GM12878 (cell line): ENCODE results near the gene YEATS4. TPM values are rescaled to one million over a fixed set of nuclear protein-coding genes. Genes with fewer than 3 reads are reported as not detected.

Experiments used
- ATAC-seq: fragments of 200-7000 bp; cut with Tn5 transposase; 3 replicates; pipeline ENCODE4 v1.9.1; 2020; ENCODE audit warnings: mild to moderate bottlenecking, moderate library complexity
- BruUV-seq: library from RNA; stranded (reverse); fragments of 400-500 nt; replicated peaks from 2 replicates; lab custom pipeline; 2021; lab: Mats Ljungman, UMichigan
- CTCF ChIA-PET: fragments of 300-600 bp; sonication (Branson Sonifier 250); formaldehyde crosslinking; extraction: SDS; loops from one replicate; lab custom pipeline; 2021; ENCODE audit warnings: inconsistent platforms; lab: Yijun Ruan, JAX
- POLR2A ChIA-PET: fragments of 350-600 bp; formaldehyde crosslinking; extraction: SDS; loops from one replicate; lab custom pipeline; 2021; ENCODE audit warnings: inconsistent platforms; lab: Charles Lee
- RAD21 ChIA-PET: fragments of 300-600 bp; sonication (Branson Sonifier 250); formaldehyde crosslinking; loops from one replicate; lab custom pipeline; 2023; ENCODE audit warnings: antibody characterized with exemption; ENCODE audit not compliant: unreplicated experiment; lab: Charles Lee
- SMC1A ChIA-PET: fragments of 300-600 bp; sonication (Branson Sonifier 250); formaldehyde crosslinking; loops from one replicate; lab custom pipeline; 2023; ENCODE audit not compliant: unreplicated experiment, uncharacterized antibody; lab: Charles Lee
- DNase-seq: peaks from one replicate; pipeline ENCODE4 v3.0.0-alpha.2; 2011; ENCODE audit warnings: low read depth, low spot score
- FAIRE-seq: peaks from 3 replicates; lab custom pipeline; 2011; peaks lifted over from hg19 to GRCh38; lab: Jason Lieb, UNC
- H2AFZ ChIP-seq: 2 replicates; pipeline ENCODE4 v1.6.0; 2011; ENCODE audit warnings: low read depth, low read length, control low read depth; ENCODE audit not compliant: control insufficient read depth
- H3K27ac ChIP-seq: 2 replicates; pipeline ENCODE4 v1.5.1; 2011; ENCODE audit warnings: control low read depth; ENCODE audit not compliant: control insufficient read depth, insufficient read depth
- H3K27me3 ChIP-seq, 2 experiments: replicated peaks in 1 of 2; 2 replicates each; pipeline versions ENCODE4 v1.6.0 to v1.6.1; 2011; ENCODE audit warnings: low read length in 1 of 2; ENCODE audit not compliant: control insufficient read depth in 2 of 2, insufficient read depth in 2 of 2
- H3K36me3 ChIP-seq, 2 experiments: 2 replicates each; pipeline ENCODE4 v1.5.1; 2011; ENCODE audit warnings: low read length in 1 of 2; ENCODE audit not compliant: control insufficient read depth in 2 of 2, insufficient read depth in 2 of 2
- H3K4me1 ChIP-seq: 2 replicates; pipeline ENCODE4 v1.6.1; 2011; ENCODE audit warnings: mild to moderate bottlenecking, low read length, moderate library complexity, mixed read lengths; ENCODE audit not compliant: control insufficient read depth, insufficient read depth
- H3K4me2 ChIP-seq: 2 replicates; pipeline ENCODE4 v1.6.0; 2011; ENCODE audit warnings: control low read depth; ENCODE audit not compliant: control insufficient read depth, insufficient read depth
- H3K4me3 ChIP-seq: fragments of 200-600 bp; sonication (generic); 2 replicates; pipeline ENCODE4 v1.5.1; 2016
- H3K79me2 ChIP-seq: 2 replicates; pipeline ENCODE4 v1.6.0; 2011; ENCODE audit warnings: low read length; ENCODE audit not compliant: control insufficient read depth, insufficient read depth
- H3K9ac ChIP-seq: 2 replicates; pipeline ENCODE4 v1.8.0; 2011; ENCODE audit warnings: low read length, control low read depth, mixed read lengths; ENCODE audit not compliant: control insufficient read depth, insufficient read depth
- H3K9me3 ChIP-seq: replicated peaks from 3 replicates; pipeline ENCODE4 v1.5.1; 2011; ENCODE audit warnings: mild to moderate bottlenecking, low read length; ENCODE audit not compliant: control insufficient read depth, insufficient read depth
- H4K20me1 ChIP-seq: 2 replicates; pipeline ENCODE4 v1.6.0; 2011; ENCODE audit not compliant: control insufficient read depth, insufficient read depth
- CHD1 ChIP-seq: IDR thresholded peaks from 2 replicates; pipeline ENCODE4 v1.6.1; 2012; ENCODE audit warnings: low read depth, low read length, improper control_type of control experiment
- CHD4 ChIP-seq: fragments of 200-600 bp; sonication (generic); IDR thresholded peaks from 2 replicates; pipeline ENCODE4 v1.6.1; 2016; ENCODE audit warnings: mild to moderate bottlenecking
- CREM ChIP-seq: IDR thresholded peaks from 2 replicates; pipeline ENCODE4 v1.6.1; 2014; ENCODE audit warnings: antibody characterized with exemption, low read depth
- EGR1 ChIP-seq, 2 experiments: IDR thresholded peaks; 1 replicate in 1 of 2; 2 replicates in 1 of 2; pipeline ENCODE4 v1.6.1; 2011 to 2012; ENCODE audit warnings: low read depth in 2 of 2, low read length in 2 of 2, borderline replicate concordance in 1 of 2, mild to moderate bottlenecking in 1 of 2, moderate library complexity in 1 of 2
- GABPA ChIP-seq: IDR thresholded peaks from 2 replicates; pipeline ENCODE4 v1.6.1; 2014; ENCODE audit warnings: antibody characterized with exemption, low read depth, mild to moderate bottlenecking, inconsistent platforms
- HDAC2 ChIP-seq: fragments of 200-600 bp; sonication (generic); IDR thresholded peaks from 2 replicates; pipeline ENCODE4 v1.6.1; 2017
- HDGF ChIP-seq: fragments of 450-650 bp; IDR thresholded peaks from 2 replicates; pipeline ENCODE4 v1.6.1; 2016; ENCODE audit warnings: antibody characterized with exemption
- JUND ChIP-seq: IDR thresholded peaks from 2 replicates; pipeline ENCODE4 v1.6.1; 2012; ENCODE audit warnings: low read depth, mild to moderate bottlenecking, low read length, improper control_type of control experiment, moderate library complexity
- MEF2A ChIP-seq: IDR thresholded peaks from 2 replicates; pipeline ENCODE4 v1.6.1; 2011; ENCODE audit warnings: low read depth, mild to moderate bottlenecking, low read length, moderate library complexity; ENCODE audit not compliant: insufficient read depth
- MLLT1 ChIP-seq: fragments of 450-650 bp; IDR thresholded peaks from 2 replicates; pipeline ENCODE4 v1.6.1; 2016; ENCODE audit warnings: mild to moderate bottlenecking
- MTA2 ChIP-seq: fragments of 450-650 bp; IDR thresholded peaks from 2 replicates; pipeline ENCODE4 v1.6.1; 2016; ENCODE audit warnings: low read depth, mild to moderate bottlenecking, moderate library complexity
- MYC ChIP-seq: IDR thresholded peaks from 2 replicates; pipeline ENCODE4 v1.6.1; 2011; ENCODE audit warnings: mild to moderate bottlenecking, low read length, moderate library complexity, inconsistent platforms; ENCODE audit not compliant: insufficient read depth, insufficient replicate concordance, insufficient read length, severe bottlenecking
- NRF1 ChIP-seq: conservative IDR thresholded peaks from 2 replicates; pipeline ENCODE4 v1.6.1; 2011; ENCODE audit warnings: mild to moderate bottlenecking, low read depth, low read length, improper control_type of control experiment
- POLR2AphosphoS5 ChIP-seq: IDR thresholded peaks from 2 replicates; pipeline ENCODE4 v1.6.1; 2011; ENCODE audit warnings: mild to moderate bottlenecking, low read length, inconsistent platforms
- RAD21 ChIP-seq: IDR thresholded peaks from 2 replicates; pipeline ENCODE4 v1.6.1; 2011; ENCODE audit warnings: mild to moderate bottlenecking, low read depth, low read length, moderate library complexity; ENCODE audit not compliant: insufficient read depth
- SIX5 ChIP-seq: IDR thresholded peaks from 2 replicates; pipeline ENCODE4 v1.6.1; 2011; ENCODE audit warnings: mild to moderate bottlenecking, low read depth, low read length, moderate library complexity; ENCODE audit not compliant: severe bottlenecking
- WRNIP1 ChIP-seq: IDR thresholded peaks from 2 replicates; pipeline ENCODE4 v1.6.1; 2011; ENCODE audit warnings: low read depth, low read length, improper control_type of control experiment, borderline replicate concordance
- ZBED1 ChIP-seq: IDR thresholded peaks from 2 replicates; pipeline ENCODE4 v1.6.1; 2016; ENCODE audit warnings: borderline replicate concordance
- ZNF24 ChIP-seq: fragments of 450-650 bp; IDR thresholded peaks from 2 replicates; pipeline ENCODE4 v1.6.1; 2017; ENCODE audit warnings: antibody characterized with exemption, mild to moderate bottlenecking
- WGBS: methylation state at CpG from one replicate; pipeline ENCODE4 v1.1.6; 2016; ENCODE audit warnings: low lambda C conversion rate; ENCODE audit not compliant: insufficient replicate concordance, insufficient coverage; ENCODE audit errors: missing lambda C conversion rate; 5-methylcytosine and 5-hydroxymethylcytosine counted together
- in situ Hi-C: fragments of 300-500 bp; cut with MboI; formaldehyde crosslinking; loops from 9 replicates; pipeline ENCODE4 v1.14.3; 2018; ENCODE audit warnings: mixed read lengths
- intact Hi-C: fragments of 100-400 bp; cut with micrococcal nuclease; formaldehyde crosslinking; loops from one replicate; pipeline ENCODE4 v1.14.2; 2022; ENCODE audit not compliant: unreplicated experiment
- polyA plus RNA-seq, 11 experiments: library from polyadenylated mRNA; depleted of rRNA in 4 of 11; unstranded in 6 of 11; stranded (reverse) in 5 of 11; fragments of >200 nt; fragmentation: Nextera tagmentation in 4 of 11; fragmentation: Illumina TruSeq in 1 of 11; extraction: Ambion mirVana in 4 of 11; extraction: Trizol in 1 of 11; gene quantifications; 1 replicate in 1 of 11; 2 replicates in 10 of 11; pipeline versions ENCODE4 v1.2.1 to v1.2.3, GENCODE V29; 2011 to 2016; ENCODE audit warnings: inconsistent platforms in 2 of 11, missing spikeins in 2 of 11, low read depth in 1 of 11
- total RNA-seq, 4 experiments: library from RNA; depleted of rRNA in 3 of 4; stranded (reverse); fragments of >200 nt in 3 of 4; fragmentation: Illumina TruSeq in 1 of 4; extraction: Trizol in 1 of 4; gene quantifications; 2 replicates each; pipeline versions ENCODE4 v1.2.1 to v1.2.3, GENCODE V29; 2013 to 2021

Gene YEATS4
- total and polyA plus RNA-seq, 10 of the 15 experiments (the other 5 are each of a cell fraction or from before 2014, with no cell fraction given), result 23.8 to 45.4 (median 36.8) TPM

DNA sequence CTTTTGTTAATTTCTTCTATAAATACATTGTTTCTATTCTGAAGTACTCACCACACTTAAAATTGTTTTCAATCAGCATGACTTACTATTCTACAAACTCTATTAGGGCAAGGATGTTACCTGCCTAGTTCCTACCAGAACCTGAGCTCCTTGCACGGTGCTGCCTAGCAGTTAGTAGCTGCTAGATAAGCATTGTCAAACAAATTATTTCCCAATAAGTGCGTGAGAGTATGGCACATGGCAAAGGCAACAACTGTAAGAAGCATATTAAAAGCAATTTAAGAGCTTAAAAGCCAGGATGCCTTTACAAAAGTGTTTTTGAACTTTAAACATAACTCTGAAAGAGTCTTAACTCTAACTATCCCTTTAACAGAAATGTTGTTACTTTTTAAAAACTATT lies 19.5 kb upstream of the YEATS4 start:
- no peak overlapping the region for H3K9ac ChIP-seq
- BruUV-seq, result no TSS peak
- in situ Hi-C loops, result no loop called here
- ATAC-seq (no peak), FAIRE-seq (no peak), DNase-seq (no peak)
- ChIA-PET SMC1A (interaction anchor here (1.4 to 1.5 kb wide), 2 partner anchors 15 to 311 kb away, joined by 3 read pairs; no protein-coding TSS in a partner anchor), POLR2A (no interaction called here), CTCF (interaction anchor here (1.7 to 1.8 kb wide), 2 partner anchors 8 to 49 kb away, joined by 4 to 5 read pairs; partner anchors contain the start of gene LYZ), RAD21 (no interaction called here)
- H4K20me1 ChIP-seq, result no peaks in the 10 kb centered on the region
- H2AFZ ChIP-seq, result no peak overlapping the region
- no peak overlapping the region for H3K4me3 ChIP-seq
- no peaks in the 10 kb centered on the region for H3K9me3 ChIP-seq
- no peak overlapping the region for H3K4me2 ChIP-seq
- H3K27me3 ChIP-seq, result no peaks in the 10 kb centered on the region
- 50% methylated on average over 2 of the region's 2 CpGs for whole genome bisulfite sequencing
- no peaks in the 10 kb centered on the region for H3K36me3 ChIP-seq
- H3K27ac ChIP-seq, result no peak overlapping the region
- H3K4me1 ChIP-seq, result no peaks in the 10 kb centered on the region
- H3K79me2 ChIP-seq, result no peaks in the 10 kb centered on the region
- intact Hi-C loops, result loop anchor here (10.0 kb wide), 1 partner anchor 185 kb away; no protein-coding TSS in a partner anchor
- TF ChIP-seq CHD4 (no peak), CHD1 (no peak), MYC (no peak)

DNA sequence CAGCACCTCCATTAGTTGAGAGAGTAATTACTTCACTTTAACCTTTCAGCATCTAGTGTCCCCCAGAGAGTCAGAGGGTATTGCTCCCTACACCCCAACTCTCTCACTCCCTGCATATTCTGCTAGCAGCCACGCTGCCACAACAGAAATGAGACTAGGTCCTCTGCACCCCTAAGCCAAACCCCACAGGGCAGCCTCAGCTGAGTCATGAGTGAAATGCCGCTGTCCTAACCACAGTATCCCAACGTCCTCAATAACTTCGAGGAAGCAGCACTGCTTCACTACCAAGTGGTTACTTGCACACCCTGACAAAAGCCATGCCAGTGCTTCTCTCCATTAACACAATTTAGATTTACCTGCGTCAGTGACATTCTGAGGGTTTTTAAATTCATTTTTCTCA lies 18.2 kb upstream of the YEATS4 start:
- Histone ChIP-seq H2AFZ (no peak overlapping the region), H3K9me3 (no peaks in the 10 kb centered on the region), H3K4me1 (no peaks in the 10 kb centered on the region), H3K27ac (no peak overlapping the region), H3K4me2 (no peak overlapping the region), H3K36me3 (no peaks in the 10 kb centered on the region), H4K20me1 (no peaks in the 10 kb centered on the region), H3K27me3 (no peaks in the 10 kb centered on the region)
- SMC1A ChIA-PET, result no interaction called here
- in situ Hi-C loops, result no loop called here
- intact Hi-C loops, result no loop called here
- no TSS peak for BruUV-seq
- DNase-seq (no peak), ATAC-seq (no peak; the same call in 2 of the 3 replicates)
- RAD21 ChIA-PET, result no interaction called here
- CTCF ChIA-PET, result interaction anchor here (1.6 to 2.1 kb wide), 3 partner anchors 8 to 50 kb away, joined by 6 to 9 read pairs (median 8); no protein-coding TSS in a partner anchor
- no peak for TF ChIP-seq ZBED1
- no peak for TF ChIP-seq CHD1
- TF ChIP-seq POLR2AphosphoS5, result no peak
- no peak for TF ChIP-seq EGR1 (IDR thresholded peaks at IDR 0.05; ENCODE audit: borderline replicate concordance in 1 of 2, low read depth in 2 of 2, low read length in 2 of 2)
- TF ChIP-seq HDGF, result no peak
- TF ChIP-seq WRNIP1, result no peak
- TF ChIP-seq RAD21, result no peak
- TF ChIP-seq CREM, result no peak
- TF ChIP-seq ZNF24, result no peak
- TF ChIP-seq SIX5, result no peak
- no peak for TF ChIP-seq HDAC2
- TF ChIP-seq GABPA, result no peak
- no peak for TF ChIP-seq MTA2
- no peak for TF ChIP-seq NRF1
- TF ChIP-seq MEF2A, result no peak
- TF ChIP-seq JUND, result no peak
- no peak for TF ChIP-seq MLLT1
- TF ChIP-seq, all 136 proteins: peak for 0
- no peak for FAIRE-seq
- POLR2A ChIA-PET, result interaction anchor here (0.6 to 1.1 kb wide), 3 partner anchors 16 to 68 kb away, joined by 3 to 6 read pairs (median 3); no protein-coding TSS in a partner anchor
- H3K4me3 ChIP-seq, result no peak overlapping the region
- H3K79me2 ChIP-seq, result no peaks in the 10 kb centered on the region
- H3K9ac ChIP-seq, result no peak overlapping the region
- 30% methylated on average over 5 of the region's 5 CpGs for WGBS
